ENCODE results near the gene MRPL55. TPM values are rescaled to one million over a fixed set of nuclear protein-coding genes. Genes with fewer than 3 reads are reported as not detected.

MRPL55 gene
- total and polyA plus RNA-seq, 9 donors = 28.6 to 49.4 (median 32.5) TPM

GRCh38 chr1:228081144-228081543, 28.0 kb downstream of the MRPL55 start:
- Histone ChIP-seq H3K4me1 (ENCODE audit: control insufficient read depth, insufficient read depth, low read length) (peaks cover 32% of the 10 kb centered on the region), H3K27ac (ENCODE audit: low read length) (no peak overlapping the region), H3K4me3 (ENCODE audit: low read length) (peak overlapping the region; percentile 66), H3K36me3 (ENCODE audit: control insufficient read depth, insufficient read depth, low read length) (no peaks in the 10 kb centered on the region), H3K27me3 (ENCODE audit: control insufficient read depth, insufficient read depth, low read length) (no peaks in the 10 kb centered on the region), H3K9me3 (replicated peaks; ENCODE audit: control insufficient read depth, low read depth, low read length) (no peaks in the 10 kb centered on the region)
- 43% methylated on average over 1 of the region's 7 CpGs for WGBS (ENCODE audit: insufficient coverage)
- DNase-seq = no peak

GRCh38 chr1:228079601-228080263, 29.4 kb downstream of the MRPL55 start:
- WGBS (ENCODE audit: insufficient coverage) = 81% methylated on average over 5 of the region's 7 CpGs
- H3K4me1 ChIP-seq (ENCODE audit: control insufficient read depth, insufficient read depth, low read length) = peaks cover 18% of the 10 kb centered on the region
- peaks cover 3% of the 10 kb centered on the region for H3K27me3 ChIP-seq (ENCODE audit: control insufficient read depth, insufficient read depth, low read length)
- H3K9me3 ChIP-seq (replicated peaks; ENCODE audit: control insufficient read depth, low read depth, low read length) = no peaks in the 10 kb centered on the region
- no peaks in the 10 kb centered on the region for H3K36me3 ChIP-seq (ENCODE audit: control insufficient read depth, insufficient read depth, low read length)
- no peak for DNase-seq
- H3K27ac ChIP-seq (ENCODE audit: low read length) = no peak overlapping the region
- no peak overlapping the region for H3K4me3 ChIP-seq (ENCODE audit: low read length)

GRCh38 chr1:228079013-228079412, 30.1 kb downstream of the MRPL55 start:
- Histone ChIP-seq H3K4me1 (ENCODE audit: control insufficient read depth, insufficient read depth, low read length) (peaks cover 15% of the 10 kb centered on the region), H3K27ac (ENCODE audit: low read length) (no peak overlapping the region), H3K4me3 (ENCODE audit: low read length) (no peak overlapping the region), H3K27me3 (ENCODE audit: control insufficient read depth, insufficient read depth, low read length) (peaks cover 3% of the 10 kb centered on the region), H3K9me3 (replicated peaks; ENCODE audit: control insufficient read depth, low read depth, low read length) (no peaks in the 10 kb centered on the region), H3K36me3 (ENCODE audit: control insufficient read depth, insufficient read depth, low read length) (no peaks in the 10 kb centered on the region)
- DNase-seq = no peak
- WGBS (ENCODE audit: insufficient coverage) = 87% methylated on average over 5 of the region's 7 CpGs

GRCh38 chr1:228077565-228078330, 31.4 kb downstream of the MRPL55 start:
- no peak for DNase-seq
- Histone ChIP-seq H3K4me1 (ENCODE audit: control insufficient read depth, insufficient read depth, low read length) (peaks cover 18% of the 10 kb centered on the region), H3K27me3 (ENCODE audit: control insufficient read depth, insufficient read depth, low read length) (peaks cover 6% of the 10 kb centered on the region), H3K36me3 (ENCODE audit: control insufficient read depth, insufficient read depth, low read length) (no peaks in the 10 kb centered on the region), H3K27ac (ENCODE audit: low read length) (no peak overlapping the region), H3K4me3 (ENCODE audit: low read length) (no peak overlapping the region), H3K9me3 (replicated peaks; ENCODE audit: control insufficient read depth, low read depth, low read length) (no peaks in the 10 kb centered on the region)
- 60% methylated on average over 8 of the region's 10 CpGs for WGBS (ENCODE audit: insufficient coverage)

GRCh38 chr1:228076796-228077430, 32.2 kb downstream of the MRPL55 start:
- no peak overlapping the region for H3K27ac ChIP-seq (ENCODE audit: low read length)
- DNase-seq = no peak
- H3K9me3 ChIP-seq (replicated peaks; ENCODE audit: control insufficient read depth, low read depth, low read length) = no peaks in the 10 kb centered on the region
- WGBS (ENCODE audit: insufficient coverage) = 65% methylated on average over 8 of the region's 9 CpGs
- H3K4me1 ChIP-seq (ENCODE audit: control insufficient read depth, insufficient read depth, low read length) = peaks cover 18% of the 10 kb centered on the region
- H3K27me3 ChIP-seq (ENCODE audit: control insufficient read depth, insufficient read depth, low read length) = peaks cover 8% of the 10 kb centered on the region
- H3K36me3 ChIP-seq (ENCODE audit: control insufficient read depth, insufficient read depth, low read length) = no peaks in the 10 kb centered on the region
- no peak overlapping the region for H3K4me3 ChIP-seq (ENCODE audit: low read length)

GRCh38 chr1:228075801-228076271, 33.3 kb downstream of the MRPL55 start:
- Histone ChIP-seq H3K27me3 (ENCODE audit: control insufficient read depth, insufficient read depth, low read length) (peaks cover 8% of the 10 kb centered on the region), H3K9me3 (replicated peaks; ENCODE audit: control insufficient read depth, low read depth, low read length) (no peaks in the 10 kb centered on the region), H3K4me3 (ENCODE audit: low read length) (no peak overlapping the region), H3K27ac (ENCODE audit: low read length) (no peak overlapping the region), H3K36me3 (ENCODE audit: control insufficient read depth, insufficient read depth, low read length) (no peaks in the 10 kb centered on the region), H3K4me1 (ENCODE audit: control insufficient read depth, insufficient read depth, low read length) (peaks cover 10% of the 10 kb centered on the region)
- no peak for DNase-seq
- 72% methylated on average over 4 of the region's 9 CpGs for WGBS (ENCODE audit: insufficient coverage)

GRCh38 chr1:228074954-228075730, 34.0 kb downstream of the MRPL55 start:
- Histone ChIP-seq H3K9me3 (replicated peaks; ENCODE audit: control insufficient read depth, low read depth, low read length) (no peaks in the 10 kb centered on the region), H3K4me1 (ENCODE audit: control insufficient read depth, insufficient read depth, low read length) (peaks cover 10% of the 10 kb centered on the region), H3K27ac (ENCODE audit: low read length) (no peak overlapping the region), H3K4me3 (ENCODE audit: low read length) (no peak overlapping the region), H3K36me3 (ENCODE audit: control insufficient read depth, insufficient read depth, low read length) (no peaks in the 10 kb centered on the region), H3K27me3 (ENCODE audit: control insufficient read depth, insufficient read depth, low read length) (peaks cover 11% of the 10 kb centered on the region)
- 40% methylated on average over 9 of the region's 18 CpGs for WGBS (ENCODE audit: insufficient coverage)
- no peak for DNase-seq

- peaks cover 11% of the 10 kb centered on the region for H3K27me3 ChIP-seq (ENCODE audit: control insufficient read depth, insufficient read depth, low read length)
- no peak for DNase-seq
- H3K4me1 ChIP-seq (ENCODE audit: control insufficient read depth, insufficient read depth, low read length) = peaks cover 10% of the 10 kb centered on the region
- H3K27ac ChIP-seq (ENCODE audit: low read length) = no peak overlapping the region
- H3K4me3 ChIP-seq (ENCODE audit: low read length) = no peak overlapping the region
- no peaks in the 10 kb centered on the region for H3K36me3 ChIP-seq (ENCODE audit: control insufficient read depth, insufficient read depth, low read length)
- no peaks in the 10 kb centered on the region for H3K9me3 ChIP-seq (replicated peaks; ENCODE audit: control insufficient read depth, low read depth, low read length)
- WGBS (ENCODE audit: insufficient coverage) = 23% methylated on average over 14 of the region's 16 CpGs
Measured at GRCh38 chr1:228073857-228074545, 35.1 kb downstream of the MRPL55 start.

GRCh38 chr1:228073061-228073856, 35.8 kb downstream of the MRPL55 start:
- Histone ChIP-seq H3K9me3 (replicated peaks; ENCODE audit: control insufficient read depth, low read depth, low read length) (no peaks in the 10 kb centered on the region), H3K27me3 (ENCODE audit: control insufficient read depth, insufficient read depth, low read length) (peaks cover 14% of the 10 kb centered on the region), H3K4me1 (ENCODE audit: control insufficient read depth, insufficient read depth, low read length) (peaks cover 10% of the 10 kb centered on the region), H3K36me3 (ENCODE audit: control insufficient read depth, insufficient read depth, low read length) (no peaks in the 10 kb centered on the region), H3K27ac (ENCODE audit: low read length) (no peak overlapping the region), H3K4me3 (ENCODE audit: low read length) (no peak overlapping the region)
- DNase-seq = no peak
- WGBS (ENCODE audit: insufficient coverage) = 65% methylated on average over 20 of the region's 23 CpGs
